DMS114 treated with DMSO at 0.1 percent for 48 hours (cell line): ENCODE results near the gene NFATC1.
A peak's percentile ranks its signal among the peaks of the same experiment; 100 is the strongest.

Source experiments
- DNase-seq: peaks from one replicate; lab custom pipeline; 2025; ENCODE audit not compliant: unreplicated experiment; lab: John Stamatoyannopoulos, UW

Gene NFATC1

GRCh38 chr18:79388043-79388442 lies 7.7 kb upstream of the NFATC1 start:
- no peak for DNase-seq

DNA sequence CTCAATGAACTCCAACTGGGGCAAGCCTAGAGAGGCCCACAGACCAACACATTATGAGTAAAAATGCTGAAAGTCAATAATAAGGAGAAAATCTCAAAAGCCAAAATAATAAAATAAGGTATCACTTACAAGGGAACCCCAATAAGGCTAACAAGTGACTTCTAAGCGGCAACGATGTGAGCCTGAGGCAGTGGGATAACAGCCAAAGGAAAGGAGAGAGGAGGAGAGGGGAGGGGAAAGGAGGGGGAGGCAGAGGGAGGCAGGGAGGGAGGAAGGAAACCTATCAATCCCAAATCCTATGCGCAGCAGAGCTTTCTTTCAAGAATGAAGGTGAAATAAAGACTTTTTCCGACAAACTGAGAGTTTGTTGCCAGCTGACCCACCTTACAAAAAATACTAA lies 6.0 kb upstream of the NFATC1 start:
- no peak for DNase-seq

GRCh38 chr18:79392226-79392625 lies 3.5 kb upstream of the NFATC1 start:
- DNase-seq, result no peak

- DNase-seq, result no peak
These were observed 2.5 kb upstream of the NFATC1 start for GRCh38 chr18:79393181-79393634.

DNA sequence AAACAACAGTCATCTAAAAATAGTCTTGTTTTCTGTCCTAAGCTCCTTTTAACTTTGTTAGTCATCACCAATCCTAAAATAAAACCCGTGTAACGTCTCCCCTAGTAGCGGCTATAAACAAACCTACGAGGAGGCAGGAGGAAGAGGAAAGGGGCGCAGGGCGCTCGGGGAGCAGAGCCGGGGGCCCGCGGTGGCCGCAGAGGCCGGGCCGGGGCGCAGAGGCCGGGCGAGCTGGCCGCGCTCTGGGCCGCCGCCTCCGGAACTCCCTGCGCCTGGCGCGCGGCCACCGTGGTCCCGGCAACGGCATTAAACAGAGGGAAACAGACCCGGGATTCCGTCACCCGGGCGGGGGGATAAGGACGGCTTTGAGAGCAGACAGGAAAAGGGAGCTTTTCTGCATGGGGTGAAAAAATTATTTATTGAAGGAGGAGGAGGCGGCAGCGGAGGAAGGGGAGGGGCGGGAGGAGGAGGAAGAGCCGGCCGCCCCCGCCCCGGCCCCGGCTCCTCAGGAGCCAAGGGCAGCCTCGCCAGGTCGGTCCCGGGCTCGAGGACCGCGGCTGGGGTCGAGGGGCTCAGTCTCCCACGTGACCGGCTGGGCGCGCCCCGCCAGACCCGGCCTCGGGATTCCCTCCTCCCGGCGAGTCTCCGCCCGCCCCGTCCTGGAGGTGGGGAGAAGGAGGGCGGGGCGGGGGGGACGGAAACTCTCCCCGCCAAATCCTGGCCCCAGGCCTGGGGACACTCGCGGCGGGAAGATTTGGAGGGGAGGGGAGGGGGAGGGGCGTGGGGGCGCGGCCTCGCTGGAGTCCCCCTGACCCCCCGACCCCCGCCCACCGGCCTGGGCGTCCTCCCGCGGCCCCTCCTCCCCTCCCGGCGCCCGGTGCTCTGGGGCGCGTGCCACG lies 1.8 kb upstream of the NFATC1 start:
- DNase-seq, result no peak

GRCh38 chr18:79394534-79395307 lies 1.0 kb upstream of the NFATC1 start:
- DNase-seq, result no peak

DNA sequence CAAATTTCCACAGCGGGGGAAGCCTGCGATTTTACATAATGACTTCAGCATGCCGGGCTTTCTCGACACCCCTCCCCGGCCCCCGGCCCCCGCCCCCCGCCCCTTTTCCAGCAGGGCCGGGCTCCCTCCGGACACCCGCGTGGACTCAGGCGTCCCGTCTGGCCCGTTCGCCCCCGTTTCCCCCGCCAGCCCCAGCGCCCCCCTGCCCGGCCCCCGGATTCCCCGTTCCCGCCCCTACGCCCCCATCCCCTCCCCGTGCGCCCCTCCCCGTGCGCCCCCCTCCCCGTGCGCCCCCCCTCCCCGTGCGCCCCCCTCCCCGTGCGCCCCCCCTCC lies 456 bp upstream of the NFATC1 start:
- DNase-seq, result no peak

DNA sequence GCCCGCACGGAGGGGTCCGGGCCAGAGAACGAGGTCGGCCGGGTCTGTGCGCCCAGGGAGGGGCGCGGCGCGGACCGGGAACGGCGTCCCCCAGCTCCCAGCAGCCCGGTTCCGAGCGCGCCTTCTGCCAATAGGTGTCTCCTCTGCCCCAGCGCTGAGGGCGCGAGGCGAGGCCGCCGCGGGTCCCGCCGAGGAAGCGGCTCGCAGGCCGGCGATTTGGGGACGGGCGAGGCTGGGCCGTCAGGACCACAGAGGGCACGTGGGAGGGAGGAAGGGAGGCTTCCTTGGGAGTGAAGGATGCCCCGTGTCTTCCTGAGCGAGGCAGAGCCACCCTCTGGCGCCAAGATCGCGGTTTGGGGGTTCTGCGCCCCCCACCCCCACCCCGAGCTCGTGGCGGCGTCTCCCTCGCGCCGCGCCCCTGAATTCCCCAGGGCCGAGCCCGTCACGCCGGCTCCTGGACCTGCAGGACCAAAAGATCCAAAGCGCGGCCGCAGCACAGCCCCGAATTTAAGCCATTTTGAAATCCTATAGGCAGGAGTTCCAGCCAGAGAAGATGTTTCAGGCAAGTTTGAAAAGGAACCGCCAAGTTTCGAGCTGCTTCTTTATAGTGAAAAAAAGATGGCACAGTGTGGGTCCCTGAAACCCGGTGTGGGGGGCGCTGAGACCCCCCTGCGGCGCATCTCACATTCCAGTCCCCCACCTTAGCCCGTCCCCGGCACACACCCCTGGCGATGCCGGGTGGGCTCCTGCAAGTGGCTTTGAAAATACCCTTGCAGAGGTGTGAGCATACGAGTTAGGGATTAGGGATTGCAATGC lies 909 bp downstream of the NFATC1 start:
- peak; percentile 9 for DNase-seq

DNA sequence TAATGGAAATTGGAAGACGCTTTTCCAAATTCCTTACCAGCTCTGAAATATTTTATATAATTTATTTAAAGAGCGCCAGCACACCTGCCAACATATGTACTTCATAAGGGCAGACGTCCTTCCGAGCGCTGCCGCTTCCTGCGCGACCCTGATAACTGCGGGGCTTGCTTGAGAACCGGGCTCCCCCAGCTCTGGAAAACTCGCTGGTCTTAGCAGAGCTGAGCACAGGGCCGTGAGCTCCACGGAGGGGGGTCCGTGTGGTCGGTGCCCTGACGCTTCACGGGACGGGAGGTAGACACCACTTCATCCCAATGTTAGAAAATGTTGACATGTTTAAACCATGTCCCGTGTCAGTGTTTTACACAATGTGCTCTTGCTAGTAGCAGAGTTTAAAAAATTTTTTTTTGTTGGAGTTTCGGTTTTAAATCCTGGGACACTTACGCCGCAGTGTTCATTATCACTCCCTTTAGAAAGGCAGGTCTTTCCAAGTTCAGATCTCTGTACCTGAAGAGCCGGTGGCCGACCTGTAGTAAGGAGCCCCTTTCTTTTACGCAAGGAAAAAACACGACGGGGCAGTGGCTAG lies 1.6 kb downstream of the NFATC1 start:
- no peak for DNase-seq

DNA sequence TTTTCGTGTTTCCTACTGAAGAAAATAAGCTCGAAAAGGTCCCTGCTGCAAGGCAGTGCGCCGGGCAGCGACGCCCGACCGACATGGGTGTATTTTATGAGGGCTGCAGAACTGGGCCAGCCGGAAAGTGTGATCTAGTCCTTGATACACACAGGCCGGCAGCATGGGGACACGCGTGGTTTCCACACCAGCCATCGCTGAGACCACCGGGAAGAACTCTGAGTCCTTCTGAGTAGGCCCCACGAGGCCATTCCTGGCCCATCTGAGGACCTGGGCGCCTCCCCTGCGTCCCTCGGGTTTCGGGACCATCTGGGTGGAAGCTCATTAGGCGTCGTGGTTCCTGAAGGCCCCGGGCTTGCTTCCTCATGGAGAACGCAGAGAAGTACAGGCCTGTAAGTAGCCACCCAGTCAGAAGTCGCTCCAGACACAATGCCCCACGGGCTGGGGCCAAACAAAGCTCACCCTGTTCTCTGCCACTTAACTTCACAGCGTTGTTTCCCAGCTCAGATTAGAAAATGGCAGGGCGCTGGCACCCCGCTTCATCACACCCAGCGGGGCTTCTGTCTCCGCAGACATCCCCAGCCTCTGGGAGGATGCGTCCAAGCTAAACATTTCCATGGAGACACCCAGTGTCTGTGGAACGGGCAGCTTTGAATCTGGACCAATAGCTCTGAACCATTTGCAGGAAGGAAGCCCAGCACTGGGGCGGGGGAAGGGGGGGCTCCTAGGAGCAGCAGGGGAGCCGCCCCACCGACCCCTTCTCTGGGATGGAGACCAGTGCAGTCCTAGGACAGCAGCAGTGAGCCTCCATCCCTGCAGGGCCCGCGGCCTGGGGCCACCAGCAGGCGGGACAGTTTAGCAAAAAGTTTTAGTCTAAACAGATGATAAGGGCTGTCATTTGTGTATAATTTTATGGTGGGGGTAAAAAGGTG lies 2.4 kb downstream of the NFATC1 start:
- no peak for DNase-seq

- DNase-seq, result no peak
These were observed 3.7 kb downstream of the NFATC1 start for GRCh38 chr18:79399275-79400081.

DNA sequence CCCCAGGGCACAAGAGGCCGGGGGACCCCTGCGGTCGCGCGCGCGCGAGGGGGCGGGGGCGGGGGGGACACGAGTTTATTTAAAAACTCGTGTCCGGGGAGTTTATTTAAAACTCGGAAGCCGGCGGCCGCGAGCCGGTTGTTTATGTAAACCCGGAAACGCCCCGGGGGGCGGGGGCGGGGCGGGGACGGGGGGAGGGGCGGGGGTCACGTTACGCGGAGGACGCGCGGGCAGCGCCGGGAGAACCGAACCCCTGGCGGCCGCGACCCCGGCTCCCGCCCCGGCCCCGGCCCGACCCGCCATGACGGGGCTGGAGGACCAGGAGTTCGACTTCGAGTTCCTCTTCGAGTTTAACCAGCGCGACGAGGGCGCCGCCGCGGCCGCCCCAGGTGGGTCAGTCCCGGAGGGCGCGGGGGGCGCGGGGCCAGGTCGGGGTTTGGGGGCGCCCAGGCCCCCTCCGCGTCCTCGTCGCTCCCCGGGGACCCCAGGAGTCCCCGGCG lies 4.4 kb downstream of the NFATC1 start:
- no peak for DNase-seq

DNA sequence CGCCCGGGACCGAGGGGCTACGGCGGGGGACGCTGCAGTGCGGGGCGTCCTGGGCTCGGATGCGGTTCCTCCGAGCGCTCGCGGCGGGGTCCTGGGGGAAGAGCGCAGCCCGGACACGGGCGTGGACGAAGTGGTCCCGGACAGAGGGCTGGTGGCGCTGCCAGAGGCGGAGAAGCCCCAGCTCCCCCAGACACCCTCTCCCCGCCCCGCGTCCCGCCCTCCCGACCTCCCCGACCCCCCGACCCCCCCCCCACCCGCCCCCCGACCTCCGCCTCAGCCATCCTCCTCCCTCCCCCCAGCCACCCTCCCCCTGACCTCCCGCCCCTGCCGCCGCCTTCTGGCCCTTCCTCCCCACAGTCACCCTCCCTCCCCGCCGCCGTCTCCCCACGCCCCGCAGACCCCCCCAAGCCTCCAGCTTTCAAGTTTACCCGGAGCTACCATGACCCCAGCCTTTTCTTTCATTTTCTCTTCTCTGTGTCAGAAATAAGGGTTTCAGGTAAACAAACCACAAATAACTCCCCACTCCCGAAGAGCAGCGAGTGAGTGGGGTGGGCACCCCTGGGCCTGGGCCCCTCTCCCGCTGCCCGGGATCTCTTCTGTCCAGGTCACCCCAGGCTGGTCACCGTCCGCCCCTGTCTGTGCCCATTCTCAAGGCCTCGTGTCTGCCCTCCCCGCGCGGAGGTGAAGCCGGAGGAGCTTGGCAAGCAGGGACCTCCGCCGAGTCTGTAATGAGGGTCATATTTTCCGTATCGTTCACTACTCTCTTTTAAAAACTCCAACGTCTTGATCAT lies 5.1 kb downstream of the NFATC1 start:
- no peak for DNase-seq

DNA sequence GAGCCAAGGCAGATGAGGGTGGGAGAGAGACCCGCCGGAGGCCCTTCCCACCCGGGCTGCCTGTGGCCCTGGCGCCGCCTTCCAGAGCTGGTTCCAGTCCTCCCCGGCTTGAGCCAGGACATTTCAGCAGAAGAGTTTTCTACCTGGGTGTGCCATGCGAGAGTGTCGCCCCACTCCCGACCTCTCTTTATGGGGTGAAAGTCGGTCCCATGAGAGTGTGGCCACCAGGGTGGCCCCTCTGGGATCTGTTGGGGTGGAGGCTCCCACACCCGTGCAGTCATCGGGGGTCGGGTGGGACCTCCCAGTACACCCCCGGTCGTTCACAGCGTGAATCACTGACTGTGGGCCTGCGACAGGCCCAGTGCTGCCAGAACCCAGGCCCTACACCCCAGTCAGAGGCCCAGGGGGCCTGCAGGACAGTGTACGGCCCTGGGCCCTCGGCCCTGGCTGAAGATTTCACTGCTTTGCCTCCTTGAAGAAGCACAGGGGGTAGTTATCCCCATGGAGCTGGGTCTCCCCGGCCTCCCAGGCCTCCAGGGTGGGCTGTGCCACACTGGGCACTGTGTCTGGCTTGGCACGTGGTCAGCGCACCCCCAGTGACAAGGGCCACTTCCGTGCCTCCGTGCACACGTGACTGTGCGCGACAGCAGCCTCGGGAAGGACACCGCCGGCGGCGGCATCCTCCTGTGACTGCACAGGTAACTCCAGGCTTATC lies 5.9 kb downstream of the NFATC1 start:
- no peak for DNase-seq

DNA sequence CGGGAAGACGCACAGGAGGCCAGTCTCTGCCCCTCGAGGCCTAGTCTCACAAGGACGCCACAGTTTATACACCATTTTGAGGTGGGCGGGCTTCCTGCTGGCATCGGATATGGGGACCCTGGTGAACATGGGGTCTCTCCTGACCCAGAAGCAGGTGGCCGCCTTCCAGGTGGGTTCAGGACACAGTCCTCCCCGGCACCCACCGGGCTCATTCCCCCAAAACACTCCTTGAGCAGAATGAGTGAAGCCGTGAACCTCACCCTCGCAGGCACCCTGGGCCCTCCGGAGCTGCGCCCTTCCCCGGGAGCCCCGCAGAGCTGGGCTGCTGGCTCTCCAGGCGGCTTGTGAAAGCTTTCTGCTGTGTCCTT lies 6.5 kb downstream of the NFATC1 start:
- no peak for DNase-seq

GRCh38 chr18:79402977-79403722 lies 7.4 kb downstream of the NFATC1 start:
- no peak for DNase-seq
